Endothelial cell of umbilical vein (primary cell): ENCODE results near the gene CDC42EP4. TPM values are rescaled to one million over a fixed set of nuclear protein-coding genes. Genes with fewer than 3 reads are reported as not detected.

Source experiments
- BruUV-seq: library from RNA; stranded (reverse); fragments of 400-500 nt; replicated peaks from 2 replicates; lab custom pipeline; 2021; lab: Mats Ljungman, UMichigan
- CTCF ChIA-PET: fragments of 300-600, 350-600 bp; sonication (Branson Sonifier 250); formaldehyde crosslinking; loops from one replicate; lab custom pipeline; 2021; ENCODE audit warnings: antibody characterized with exemption, inconsistent platforms; lab: Charles Lee
- POLR2A ChIA-PET: fragments of 300-600, 350-600 bp; sonication (Branson Sonifier 250); formaldehyde crosslinking; loops from one replicate; lab custom pipeline; 2021; ENCODE audit warnings: antibody characterized with exemption, inconsistent platforms; lab: Charles Lee
- DNase-seq: peaks from one replicate; pipeline ENCODE4 v3.0.0-alpha.2; 2011; ENCODE audit warnings: low read depth, low spot score
- FAIRE-seq: peaks from 2 replicates; lab custom pipeline; 2011; peaks lifted over from hg19 to GRCh38; lab: Jason Lieb, UNC
- H2AFZ ChIP-seq: 2 replicates; pipeline ENCODE4 v1.6.0; 2012; ENCODE audit warnings: low read depth, low read length, control low read depth, inconsistent platforms
- H3K27ac ChIP-seq: 2 replicates; pipeline ENCODE4 v1.5.1; 2011; ENCODE audit warnings: low read depth, mild to moderate bottlenecking, control low read depth, low read length, moderate library complexity; ENCODE audit not compliant: insufficient read depth
- H3K27me3 ChIP-seq, 2 experiments: 2 replicates each; pipeline versions ENCODE4 v1.6.0 to v1.6.1; 2011; ENCODE audit warnings: low read length in 2 of 2, mixed read lengths in 1 of 2; ENCODE audit not compliant: control insufficient read depth in 2 of 2, insufficient read depth in 2 of 2
- H3K36me3 ChIP-seq, 2 experiments: 2 replicates in 1 of 2; 3 replicates in 1 of 2; pipeline ENCODE4 v1.5.1; 2011; ENCODE audit warnings: low read length in 2 of 2, mild to moderate bottlenecking in 1 of 2, moderate library complexity in 1 of 2; ENCODE audit not compliant: control insufficient read depth in 2 of 2, insufficient read depth in 2 of 2; ENCODE audit errors: extremely low read depth in 1 of 2
- H3K4me1 ChIP-seq: 3 replicates; pipeline ENCODE4 v1.5.1; 2011; ENCODE audit warnings: mild to moderate bottlenecking, low read length; ENCODE audit not compliant: control insufficient read depth, insufficient read depth; ENCODE audit errors: extremely low read depth
- H3K4me2 ChIP-seq: 2 replicates; pipeline ENCODE4 v1.6.1; 2011; ENCODE audit warnings: low read length, control low read depth, mixed read lengths; ENCODE audit not compliant: insufficient read depth
- H3K4me3 ChIP-seq, 3 experiments: fragments of 200-600 bp in 1 of 3; sonication (generic), shearing (Covaris generic) in 1 of 3; replicated peaks in 1 of 3; 2 replicates each; pipeline ENCODE4 v1.5.1; 2011 to 2016; ENCODE audit warnings: control low read depth in 3 of 3, low read length in 3 of 3, mild to moderate bottlenecking in 2 of 3, inconsistent platforms in 1 of 3, low read depth in 1 of 3, moderate library complexity in 1 of 3; ENCODE audit not compliant: insufficient read depth in 1 of 3
- H3K79me2 ChIP-seq: 2 replicates; pipeline ENCODE4 v1.6.0; 2012; ENCODE audit warnings: low read length, inconsistent platforms; ENCODE audit not compliant: control insufficient read depth, insufficient read depth
- H3K9ac ChIP-seq: replicated peaks from 2 replicates; pipeline ENCODE3; 2011; ENCODE audit warnings: low read length, control low read depth; ENCODE audit not compliant: insufficient read depth; ENCODE audit errors: extremely low read depth
- H3K9me1 ChIP-seq: replicated peaks from 3 replicates; pipeline ENCODE4 v1.6.0; 2011; ENCODE audit warnings: mild to moderate bottlenecking, low read length; ENCODE audit not compliant: control insufficient read depth, insufficient read depth; ENCODE audit errors: extremely low read depth
- H3K9me3 ChIP-seq: replicated peaks from 2 replicates; pipeline ENCODE4 v1.5.1; 2012; ENCODE audit warnings: low read length, inconsistent platforms; ENCODE audit not compliant: control insufficient read depth, insufficient read depth
- H4K20me1 ChIP-seq: replicated peaks from 2 replicates; pipeline ENCODE3; 2011; ENCODE audit warnings: mild to moderate bottlenecking, low read length; ENCODE audit not compliant: control insufficient read depth, insufficient read depth; ENCODE audit errors: extremely low read depth
- CTCF ChIP-seq, 2 donors: IDR thresholded peaks; 1 replicate in 1 of 2; 2 replicates in 1 of 2; pipeline ENCODE4 v1.5.1; 2011; ENCODE audit warnings: low read length in 2 of 2, mild to moderate bottlenecking in 2 of 2, moderate library complexity in 2 of 2, control low read depth in 1 of 2, inconsistent platforms in 1 of 2, low read depth in 1 of 2; ENCODE audit not compliant: insufficient read depth in 1 of 2; ENCODE audit errors: extremely low read depth in 1 of 2
- EZH2 ChIP-seq: IDR thresholded peaks from 2 replicates; pipeline ENCODE4 v1.6.1; 2012; ENCODE audit warnings: borderline replicate concordance, low read depth, mild to moderate bottlenecking, moderate library complexity, low read length, inconsistent platforms; ENCODE audit not compliant: severe bottlenecking
- FOS ChIP-seq: IDR thresholded peaks from 2 replicates; pipeline ENCODE4 v1.6.1; 2011; ENCODE audit warnings: mild to moderate bottlenecking, low read length, moderate library complexity, borderline replicate concordance; ENCODE audit not compliant: insufficient read depth
- GATA2 ChIP-seq: IDR thresholded peaks from 2 replicates; pipeline ENCODE4 v1.7.0; 2011; ENCODE audit warnings: low read depth, mild to moderate bottlenecking, moderate library complexity, mixed read lengths, low read length; ENCODE audit not compliant: insufficient read length, insufficient read depth
- JUN ChIP-seq: IDR thresholded peaks from 2 replicates; pipeline ENCODE4 v1.6.1; 2011; ENCODE audit warnings: borderline replicate concordance, low read depth; ENCODE audit not compliant: insufficient read length, insufficient read depth
- MAX ChIP-seq: IDR thresholded peaks from 2 replicates; pipeline ENCODE4 v1.6.1; 2011; ENCODE audit not compliant: insufficient read depth, insufficient read length
- POLR2AphosphoS5 ChIP-seq: IDR thresholded peaks from 2 replicates; pipeline ENCODE4 v1.6.1; 2012; ENCODE audit warnings: low read depth, mild to moderate bottlenecking, control low read depth, low read length, moderate library complexity; ENCODE audit not compliant: insufficient read depth
- dilution Hi-C: fragments of 300-500 bp; cut with MboI; formaldehyde crosslinking; loops from one replicate; pipeline ENCODE4 v1.15.0; 2019; ENCODE audit warnings: low sequenced_read_pairs; ENCODE audit not compliant: extremely low pct_ligation_motif_present
- intact Hi-C: fragments of 100-400 bp; cut with micrococcal nuclease; formaldehyde crosslinking; loops from one replicate; pipeline ENCODE4 v1.10.0; 2022
- polyA plus RNA-seq, 4 experiments: library from polyadenylated mRNA; depleted of rRNA in 3 of 4; stranded (reverse) in 3 of 4; unstranded in 1 of 4; fragments of >200 nt; gene quantifications; 2 replicates each; pipeline versions ENCODE4 v1.2.1 to v1.2.3, GENCODE V29; 2011 to 2012; ENCODE audit warnings: missing spikeins in 1 of 4
- total RNA-seq: library from RNA; stranded (reverse); gene quantifications from 2 replicates; pipeline ENCODE4 v1.2.3, GENCODE V29; 2021

The CDC42EP4 gene
- total and polyA plus RNA-seq, 2 donors (not counting 3 experiments of a cell fraction or from before 2014, with no cell fraction given), result 11.4 to 19.6 TPM

GRCh38 chr17:73255671-73256181 is 56.1 kb downstream of the CDC42EP4 start:
- FAIRE-seq, result peak; percentile 72
- POLR2A ChIA-PET, result no interaction called here
- no peak overlapping the region for H2AFZ ChIP-seq

More at GRCh38 chr17:73255671-73256181, 56.1 kb downstream of the CDC42EP4 start:
- no peaks in the 10 kb centered on the region for H3K4me1 ChIP-seq
- DNase-seq, result peak; percentile 53
- TF ChIP-seq POLR2AphosphoS5 (no peak), GATA2 (peak; percentile 79), MAX (no peak), CTCF (IDR thresholded peaks at IDR 0.05; ENCODE audit: extremely low read depth in 1 of 2, insufficient read depth in 1 of 2, low read depth in 1 of 2, low read length in 2 of 2) (peak; percentile 82 to 96), JUN (no peak), EZH2 (no peak), FOS (no peak)
- no peaks in the 10 kb centered on the region for H3K79me2 ChIP-seq
- dilution Hi-C loops, result no loop called here
- intact Hi-C loops, result loop anchor here (1.0 to 2.0 kb wide), 4 partner anchors 56 to 531 kb away; partner anchors contain the start of gene COG1
- BruUV-seq, result no TSS peak
- no peaks in the 10 kb centered on the region for H4K20me1 ChIP-seq
- CTCF ChIA-PET, result interaction anchor here (0.6 to 11.8 kb wide), 21 partner anchors 10 to 944 kb away, joined by 3 to 376 read pairs (median 5); partner anchors contain the start of gene CDC42EP4
- H3K27me3 ChIP-seq, result no peaks in the 10 kb centered on the region
- H3K27ac ChIP-seq, result no peak overlapping the region
- H3K36me3 ChIP-seq, result no peaks in the 10 kb centered on the region
- no peaks in the 10 kb centered on the region for H3K9me3 ChIP-seq
- no peak overlapping the region for H3K4me3 ChIP-seq
- H3K4me2 ChIP-seq, result no peak overlapping the region
- no peaks in the 10 kb centered on the region for H3K9me1 ChIP-seq
- no peak overlapping the region for H3K9ac ChIP-seq
